Small intestine (tissue), 7 donors: Measurements from ENCODE around the gene POU2F1. TPM values are rescaled to one million over a fixed set of nuclear protein-coding genes. Genes with fewer than 3 reads are reported as not detected.

Experiments used
- DNase-seq, 2 donors: peaks; one replicate each; pipeline versions ENCODE4 v3.0.0 to v3.0.0-alpha.2; 2013
- FAIRE-seq: peaks from 2 replicates; lab custom pipeline; 2012; peaks lifted over from hg19 to GRCh38; lab: Jason Lieb, UNC
- H3K27ac ChIP-seq, 3 donors: one replicate each; pipeline ENCODE4 v1.5.1; 2013; ENCODE audit warnings: low read length in 2 of 3, mild to moderate bottlenecking in 2 of 3, control low read depth in 1 of 3, inconsistent platforms in 1 of 3, low read depth in 1 of 3, moderate library complexity in 1 of 3
- H3K27me3 ChIP-seq, 3 donors: one replicate each; pipeline ENCODE4 v1.6.1; 2013; ENCODE audit warnings: low read length in 3 of 3, inconsistent platforms in 1 of 3; ENCODE audit not compliant: control insufficient read depth in 3 of 3, insufficient read depth in 3 of 3
- H3K36me3 ChIP-seq, 3 donors: one replicate each; pipeline ENCODE4 v1.6.1; 2013; ENCODE audit warnings: low read length in 3 of 3, inconsistent platforms in 1 of 3, low read depth in 1 of 3, mild to moderate bottlenecking in 1 of 3, moderate library complexity in 1 of 3; ENCODE audit not compliant: control insufficient read depth in 3 of 3, insufficient read depth in 2 of 3
- H3K4me1 ChIP-seq, 3 donors: one replicate each; pipeline ENCODE4 v1.6.1; 2013; ENCODE audit warnings: low read length in 2 of 3, inconsistent platforms in 1 of 3, low read depth in 1 of 3, mild to moderate bottlenecking in 1 of 3, moderate library complexity in 1 of 3; ENCODE audit not compliant: control insufficient read depth in 3 of 3, insufficient read depth in 2 of 3
- H3K4me3 ChIP-seq, 3 donors: one replicate each; pipeline ENCODE4 v1.5.1; 2013; ENCODE audit warnings: low read length in 3 of 3, control low read depth in 1 of 3, inconsistent platforms in 1 of 3, low read depth in 1 of 3, mild to moderate bottlenecking in 1 of 3, moderate library complexity in 1 of 3
- H3K9me3 ChIP-seq, 2 donors: one replicate each; pipeline ENCODE4 v1.6.1; 2013; ENCODE audit warnings: low read depth in 1 of 2, low read length in 1 of 2; ENCODE audit not compliant: control insufficient read depth in 2 of 2, insufficient read depth in 1 of 2
- WGBS, 3 donors: extraction: QIAGEN DNeasy Blood & Tissue Kit; methylation state at CpG; one replicate each; pipeline ENCODE4 v1.1.7; 2013; 5-methylcytosine and 5-hydroxymethylcytosine counted together
- polyA plus RNA-seq, 4 donors: library from polyadenylated mRNA; stranded (reverse) in 3 of 4; unstranded in 1 of 4; fragments of 200-250 nt in 3 of 4; fragments of 120-200 nt in 1 of 4; gene quantifications; one replicate each; pipeline versions ENCODE4 v1.2.1 to v1.2.3, GENCODE V29; 2013
- donor health status: healthy with polysubstance abuse.
- donor health status: control.
- donor health status: control.
- donor health status: Bipolar disorder and iron deficiency.
- donor health status: healthy.

POU2F1 gene
- polyA plus RNA-seq, 4 donors: 0.81 to 8.9 (median 2.3) TPM

GRCh38 chr1:167447521-167448136 is 226.9 kb downstream of the POU2F1 start:
- no peaks in the 10 kb centered on the region for H3K36me3 ChIP-seq
- no peaks in the 10 kb centered on the region for H3K9me3 ChIP-seq
- FAIRE-seq (no peak), DNase-seq (peak; percentile 61 to 63)
- H3K4me3 ChIP-seq: no peak overlapping the region
- H3K27me3 ChIP-seq: no peaks in the 10 kb centered on the region
- 25 to 39% (median 27%) methylated on average over 10 of the region's 10 CpGs for WGBS, 3 donors
- H3K4me1 ChIP-seq: peaks cover 0 to 14% (median 3%) of the 10 kb centered on the region in 3 donors
- H3K27ac ChIP-seq: peak overlapping the region in 2 of 3 donors; percentile 62 to 66

- H3K4me1 ChIP-seq: peaks cover 0 to 16% (median 3%) of the 10 kb centered on the region in 3 donors
- no peaks in the 10 kb centered on the region for H3K9me3 ChIP-seq
- WGBS, 3 donors: 78 to 96% (median 80%) methylated on average over 5 of the region's 5 CpGs
- peaks cover 0 to 2% (median 0%) of the 10 kb centered on the region in 3 donors for H3K27me3 ChIP-seq
- H3K36me3 ChIP-seq: no peaks in the 10 kb centered on the region
- DNase-seq (no peak), FAIRE-seq (no peak)
- H3K4me3 ChIP-seq: no peak overlapping the region
- peak overlapping the region in 1 of 3 donors; percentile 56 for H3K27ac ChIP-seq
Observed at GRCh38 chr1:167450843-167451242, 230.2 kb downstream of the POU2F1 start.

GRCh38 chr1:167452483-167452882 is 231.8 kb downstream of the POU2F1 start:
- peaks cover 0 to 8% (median 0%) of the 10 kb centered on the region in 3 donors for H3K27me3 ChIP-seq
- no peak overlapping the region for H3K4me3 ChIP-seq
- 81 to 91% (median 86%) methylated on average over 8 of the region's 8 CpGs for WGBS, 3 donors
- no peak for DNase-seq
- H3K9me3 ChIP-seq: no peaks in the 10 kb centered on the region
- no peaks in the 10 kb centered on the region for H3K36me3 ChIP-seq
- no peak overlapping the region for H3K27ac ChIP-seq
- H3K4me1 ChIP-seq: peaks cover 0 to 11% (median 3%) of the 10 kb centered on the region in 3 donors
- no peak for FAIRE-seq

GRCh38 chr1:167453123-167453522 is 232.4 kb downstream of the POU2F1 start:
- no peak for FAIRE-seq
- peaks cover 0 to 6% (median 3%) of the 10 kb centered on the region in 3 donors for H3K4me1 ChIP-seq
- peak in 1 of 2 donors; percentile 25 for DNase-seq
- H3K36me3 ChIP-seq: no peaks in the 10 kb centered on the region
- peaks cover 0 to 10% (median 0%) of the 10 kb centered on the region in 3 donors for H3K27me3 ChIP-seq
- no peak overlapping the region for H3K27ac ChIP-seq
- no peak overlapping the region for H3K4me3 ChIP-seq
- WGBS, 3 donors: 31 to 72% (median 42%) methylated on average over 6 of the region's 6 CpGs
- H3K9me3 ChIP-seq: no peaks in the 10 kb centered on the region

- FAIRE-seq (no peak), DNase-seq (no peak)
- Histone ChIP-seq H3K9me3 (no peaks in the 10 kb centered on the region), H3K27me3 (peaks cover 0 to 10% (median 0%) of the 10 kb centered on the region in 3 donors), H3K4me3 (peak overlapping the region; percentile 65 to 75 (median 75)), H3K4me1 (peaks cover 0 to 6% (median 0%) of the 10 kb centered on the region in 3 donors), H3K27ac (peak overlapping the region; percentile 28 to 79 (median 28)), H3K36me3 (no peaks in the 10 kb centered on the region)
- 28 to 31% (median 28%) methylated on average over 17 to 19 of the region's 19 CpGs for WGBS, 3 donors
Observed at GRCh38 chr1:167454304-167454893, 233.7 kb downstream of the POU2F1 start.

GRCh38 chr1:167454894-167455785 is 234.5 kb downstream of the POU2F1 start:
- Histone ChIP-seq H3K4me1 (peaks cover 0 to 6% (median 0%) of the 10 kb centered on the region in 3 donors), H3K27ac (peak overlapping the region; percentile 35 to 79 (median 55)), H3K27me3 (peaks cover 0 to 10% (median 0%) of the 10 kb centered on the region in 3 donors), H3K9me3 (no peaks in the 10 kb centered on the region), H3K36me3 (no peaks in the 10 kb centered on the region), H3K4me3 (peak overlapping the region; percentile 65 to 75 (median 75))
- DNase-seq (peak; percentile 50 to 78), FAIRE-seq (no peak)
- 0 to 1% (median 0%) methylated on average over 73 to 85 of the region's 85 CpGs for WGBS, 3 donors

GRCh38 chr1:167455786-167456446 is 235.2 kb downstream of the POU2F1 start:
- DNase-seq: peak; percentile 34 to 46
- H3K27ac ChIP-seq: peak overlapping the region; percentile 14 to 79 (median 23)
- no peak for FAIRE-seq

More at GRCh38 chr1:167455786-167456446, 235.2 kb downstream of the POU2F1 start:
- H3K36me3 ChIP-seq: no peaks in the 10 kb centered on the region
- WGBS, 3 donors: 1 to 2% (median 1%) methylated on average over 22 to 23 of the region's 23 CpGs
- peak overlapping the region; percentile 65 to 75 (median 75) for H3K4me3 ChIP-seq
- no peaks in the 10 kb centered on the region for H3K9me3 ChIP-seq
- peaks cover 0 to 6% (median 0%) of the 10 kb centered on the region in 3 donors for H3K4me1 ChIP-seq
- H3K27me3 ChIP-seq: peaks cover 0 to 10% (median 0%) of the 10 kb centered on the region in 3 donors
